GM12892 (cell line): Measurements from ENCODE around the gene C4orf17.

Experiments
- POLR2A ChIP-seq: IDR thresholded peaks from 2 replicates; pipeline ENCODE4 v1.6.1; 2011; ENCODE audit warnings: low read depth, low read length, control low read depth
- POLR2AphosphoS5 ChIP-seq: IDR thresholded peaks from 2 replicates; pipeline ENCODE4 v1.6.1; 2011; ENCODE audit warnings: low read depth, low read length, control low read depth
- TAF1 ChIP-seq: IDR thresholded peaks from 2 replicates; pipeline ENCODE4 v1.6.1; 2011; ENCODE audit warnings: low read depth, mild to moderate bottlenecking, control low read depth, low read length, borderline replicate concordance

- TF ChIP-seq TAF1 (no peak), POLR2A (no peak), POLR2AphosphoS5 (no peak)
Measured at GRCh38 chr4:99471896-99472295, 38.9 kb upstream of the C4orf17 start.
